IMR-90 (cell line): ENCODE measurements around the gene KRT222. TPM values are rescaled to one million over a fixed set of nuclear protein-coding genes. Genes with fewer than 3 reads are reported as not detected.

Source experiments
- ATAC-seq: fragments of 200-7000 bp; cut with Tn5 transposase; 2 replicates; pipeline ENCODE4 v1.9.1; 2020; ENCODE audit warnings: low read depth, mild to moderate bottlenecking, moderate library complexity
- BruUV-seq: library from RNA; stranded (reverse); fragments of 400-500 nt; replicated peaks from 2 replicates; lab custom pipeline; 2021; lab: Mats Ljungman, UMichigan
- CTCF ChIA-PET: fragments of 300-600 bp; formaldehyde crosslinking; extraction: SDS; loops from one replicate; lab custom pipeline; 2021; ENCODE audit warnings: antibody characterized with exemption; lab: Yijun Ruan, JAX
- POLR2A ChIA-PET: fragments of 300-600 bp; sonication (Branson Sonifier 250); formaldehyde crosslinking; loops from one replicate; lab custom pipeline; 2022; ENCODE audit warnings: antibody characterized with exemption; ENCODE audit not compliant: unreplicated experiment; lab: Charles Lee
- DNase-seq: peaks from one replicate; pipeline ENCODE4 v3.0.0; 2013
- H2AFZ ChIP-seq: replicated peaks from 2 replicates; pipeline ENCODE3; 2013; ENCODE audit warnings: low read length, mild to moderate bottlenecking; ENCODE audit not compliant: poor library complexity
- H2AK5ac ChIP-seq: 2 replicates; pipeline ENCODE4 v1.6.1; 2013; ENCODE audit warnings: low read depth, low read length, inconsistent platforms
- H2AK9ac ChIP-seq: replicated peaks from 2 replicates; pipeline ENCODE3; 2013; ENCODE audit warnings: mild to moderate bottlenecking, low read depth, low read length, moderate library complexity; ENCODE audit not compliant: poor library complexity
- H2BK120ac ChIP-seq: 2 replicates; pipeline ENCODE4 v1.6.1; 2013; ENCODE audit warnings: low read depth, low read length, inconsistent platforms
- H2BK15ac ChIP-seq: 3 replicates; pipeline ENCODE4 v1.6.1; 2013; ENCODE audit warnings: low read depth, low read length, inconsistent platforms
- H2BK20ac ChIP-seq: 2 replicates; pipeline ENCODE4 v1.6.1; 2013; ENCODE audit warnings: low read depth, mild to moderate bottlenecking, inconsistent platforms, low read length, moderate library complexity
- H2BK5ac ChIP-seq: 2 replicates; pipeline ENCODE4 v1.6.1; 2013; ENCODE audit warnings: mild to moderate bottlenecking, low read depth, low read length, inconsistent platforms; ENCODE audit not compliant: poor library complexity, severe bottlenecking
- H3K14ac ChIP-seq: replicated peaks from 2 replicates; pipeline ENCODE4 v1.6.1; 2013; ENCODE audit warnings: low read depth, low read length, inconsistent platforms
- H3K18ac ChIP-seq: 2 replicates; pipeline ENCODE4 v1.6.1; 2013; ENCODE audit warnings: low read depth, low read length, control low read depth
- H3K23ac ChIP-seq: 2 replicates; pipeline ENCODE4 v1.6.1; 2013; ENCODE audit warnings: low read depth, low read length, inconsistent platforms
- H3K27ac ChIP-seq: 2 replicates; pipeline ENCODE4 v1.5.1; 2013; ENCODE audit warnings: mild to moderate bottlenecking, control low read depth, low read length; ENCODE audit not compliant: insufficient read depth
- H3K27me3 ChIP-seq: 2 replicates; pipeline ENCODE4 v1.6.1; 2013; ENCODE audit warnings: low read length; ENCODE audit not compliant: control insufficient read depth, insufficient read depth
- H3K36me3 ChIP-seq: 2 replicates; pipeline ENCODE4 v1.6.1; 2013; ENCODE audit warnings: low read length, mixed read lengths; ENCODE audit not compliant: control insufficient read depth, insufficient read depth
- H3K4ac ChIP-seq: 2 replicates; pipeline ENCODE4 v1.6.1; 2013; ENCODE audit warnings: low read depth, low read length, inconsistent platforms
- H3K4me1 ChIP-seq: 2 replicates; pipeline ENCODE4 v1.6.1; 2013; ENCODE audit warnings: low read length, mixed read lengths; ENCODE audit not compliant: control insufficient read depth, insufficient read depth
- H3K4me2 ChIP-seq: 2 replicates; pipeline ENCODE4 v1.6.1; 2013; ENCODE audit warnings: low read depth, mild to moderate bottlenecking, control low read depth, low read length, moderate library complexity
- H3K4me3 ChIP-seq: 2 replicates; pipeline ENCODE4 v1.5.1; 2013; ENCODE audit warnings: low read depth, mild to moderate bottlenecking, control low read depth, low read length, moderate library complexity; ENCODE audit not compliant: insufficient read depth
- H3K56ac ChIP-seq: 2 replicates; pipeline ENCODE4 v1.6.1; 2013; ENCODE audit warnings: low read length, inconsistent platforms; ENCODE audit not compliant: insufficient read depth; ENCODE audit errors: extremely low read depth
- H3K79me1 ChIP-seq, 2 experiments: 2 replicates each; pipeline ENCODE4 v1.6.1; 2013; ENCODE audit warnings: low read length in 2 of 2, inconsistent platforms in 1 of 2, low read depth in 1 of 2
- H3K9ac ChIP-seq: 2 replicates; pipeline ENCODE4 v1.6.1; 2013; ENCODE audit warnings: low read depth, low read length, control low read depth
- H3K9me1 ChIP-seq: 2 replicates; pipeline ENCODE4 v1.6.1; 2013; ENCODE audit warnings: low read length, inconsistent platforms; ENCODE audit not compliant: insufficient read depth
- H3K9me3 ChIP-seq: 2 replicates; pipeline ENCODE4 v1.6.1; 2013; ENCODE audit warnings: low read length; ENCODE audit not compliant: control insufficient read depth, insufficient read depth
- H4K20me1 ChIP-seq: 2 replicates; pipeline ENCODE4 v1.6.1; 2013; ENCODE audit warnings: low read length, inconsistent platforms; ENCODE audit not compliant: insufficient read depth
- H4K5ac ChIP-seq: 2 replicates; pipeline ENCODE4 v1.6.1; 2013; ENCODE audit warnings: mild to moderate bottlenecking, low read depth, low read length, control low read depth
- H4K8ac ChIP-seq, 2 experiments: 2 replicates each; pipeline ENCODE4 v1.6.1; 2013; ENCODE audit warnings: low read depth in 2 of 2, low read length in 2 of 2, control low read depth in 1 of 2, inconsistent platforms in 1 of 2
- H4K91ac ChIP-seq: 2 replicates; pipeline ENCODE4 v1.6.1; 2013; ENCODE audit warnings: low read depth, low read length, inconsistent platforms; ENCODE audit not compliant: insufficient read depth
- BHLHE40 ChIP-seq: fragments of 150-350 bp; IDR thresholded peaks from 2 replicates; pipeline ENCODE4 v1.6.1; 2016; ENCODE audit warnings: mild to moderate bottlenecking, low read depth, low read length
- CEBPB ChIP-seq: IDR thresholded peaks from 2 replicates; pipeline ENCODE4 v1.6.1; 2012; ENCODE audit warnings: low read depth, low read length, improper control_type of control experiment
- CHD1 ChIP-seq: IDR thresholded peaks from 2 replicates; pipeline ENCODE4 v1.6.1; 2012; ENCODE audit warnings: low read depth, low read length, improper control_type of control experiment
- ELK1 ChIP-seq: fragments of 150-350 bp; IDR thresholded peaks from 2 replicates; pipeline ENCODE4 v1.6.1; 2016; ENCODE audit warnings: low read depth, mild to moderate bottlenecking, low read length, moderate library complexity, borderline replicate concordance
- FOS ChIP-seq: fragments of 150-350 bp; IDR thresholded peaks from 2 replicates; pipeline ENCODE4 v1.6.1; 2016; ENCODE audit warnings: low read depth, low read length
- MAFK ChIP-seq: IDR thresholded peaks from 2 replicates; pipeline ENCODE4 v1.6.1; 2012; ENCODE audit warnings: low read depth, low read length, improper control_type of control experiment
- MAZ ChIP-seq: IDR thresholded peaks from 2 replicates; pipeline ENCODE4 v1.6.1; 2012; ENCODE audit warnings: low read depth, mild to moderate bottlenecking, low read length, improper control_type of control experiment, moderate library complexity, borderline replicate concordance
- MXI1 ChIP-seq: IDR thresholded peaks from 2 replicates; pipeline ENCODE4 v1.6.1; 2012; ENCODE audit warnings: low read depth, mild to moderate bottlenecking, low read length, moderate library complexity, borderline replicate concordance
- NFE2L2 ChIP-seq: fragments of 150-350 bp; IDR thresholded peaks from 2 replicates; pipeline ENCODE4 v1.6.1; 2016; ENCODE audit warnings: low read depth, mild to moderate bottlenecking, low read length
- POLR2A ChIP-seq: IDR thresholded peaks from 2 replicates; pipeline ENCODE4 v1.6.1; 2012; ENCODE audit warnings: mild to moderate bottlenecking, low read depth, low read length
- RAD21 ChIP-seq: IDR thresholded peaks from 2 replicates; pipeline ENCODE4 v1.6.1; 2012; ENCODE audit warnings: low read length, improper control_type of control experiment
- RCOR1 ChIP-seq: IDR thresholded peaks from 2 replicates; pipeline ENCODE4 v1.6.1; 2012; ENCODE audit warnings: mild to moderate bottlenecking, low read length, improper control_type of control experiment; ENCODE audit not compliant: insufficient replicate concordance
- RFX5 ChIP-seq: IDR thresholded peaks from 2 replicates; pipeline ENCODE4 v1.8.0; 2012; ENCODE audit warnings: low read depth, mild to moderate bottlenecking, low read length, moderate library complexity
- SMC3 ChIP-seq: fragments of 150-350 bp; IDR thresholded peaks from 2 replicates; pipeline ENCODE4 v1.6.1; 2016; ENCODE audit warnings: low read depth, mild to moderate bottlenecking, antibody characterized with exemption, low read length, moderate library complexity
- WGBS, 2 experiments: methylation state at CpG; one replicate each; pipeline versions ENCODE4 v1.1.5 to v1.1.7; 2013; ENCODE audit warnings: missing lambda C conversion rate in 2 of 2; ENCODE audit not compliant: insufficient read length in 1 of 2; ENCODE audit errors: extremely low coverage in 2 of 2; 5-methylcytosine and 5-hydroxymethylcytosine counted together
- dilution Hi-C: fragments of 300-500 bp; cut with HindIII; formaldehyde crosslinking; loops from one replicate; pipeline ENCODE4 v1.14.3; 2018; ENCODE audit warnings: low sequenced_read_pairs; ENCODE audit not compliant: unreplicated experiment
- in situ Hi-C: fragments of 300-500 bp; cut with MboI; formaldehyde crosslinking; loops from 3 replicates; pipeline ENCODE4 v1.14.3; 2019; ENCODE audit warnings: low sequenced_read_pairs, inconsistent platforms, mixed read lengths
- intact Hi-C: fragments of 100-400 bp; cut with micrococcal nuclease; formaldehyde crosslinking; loops from 2 replicates; pipeline ENCODE4 v1.10.0; 2022
- polyA plus RNA-seq, 3 experiments: library from polyadenylated mRNA; depleted of rRNA; stranded (reverse); fragments of >200 nt; gene quantifications; 2 replicates each; pipeline ENCODE4 v1.2.3, GENCODE V29; 2012; ENCODE audit warnings: low replicate concordance in 1 of 3
- total RNA-seq: library from RNA; depleted of rRNA; stranded (reverse); fragments of >200 nt; gene quantifications from 2 replicates; pipeline ENCODE4 v1.2.3, GENCODE V29; 2012
- TF ChIP-seq, protein P1 (sequence below): fragments of 150-350 bp; IDR thresholded peaks from 2 replicates; pipeline ENCODE4 v1.6.1; 2017; ENCODE audit warnings: mild to moderate bottlenecking, antibody characterized with exemption, low read length, low read depth
- TF ChIP-seq, protein P2 (sequence below): conservative IDR thresholded peaks from 2 replicates; pipeline ENCODE4 v1.5.1; 2012; ENCODE audit warnings: mild to moderate bottlenecking, low read depth, low read length, improper control_type of control experiment

The KRT222 gene
- total and polyA plus RNA-seq, 2 of the 4 experiments (the other 2 are of a cell fraction): not detected

DNA sequence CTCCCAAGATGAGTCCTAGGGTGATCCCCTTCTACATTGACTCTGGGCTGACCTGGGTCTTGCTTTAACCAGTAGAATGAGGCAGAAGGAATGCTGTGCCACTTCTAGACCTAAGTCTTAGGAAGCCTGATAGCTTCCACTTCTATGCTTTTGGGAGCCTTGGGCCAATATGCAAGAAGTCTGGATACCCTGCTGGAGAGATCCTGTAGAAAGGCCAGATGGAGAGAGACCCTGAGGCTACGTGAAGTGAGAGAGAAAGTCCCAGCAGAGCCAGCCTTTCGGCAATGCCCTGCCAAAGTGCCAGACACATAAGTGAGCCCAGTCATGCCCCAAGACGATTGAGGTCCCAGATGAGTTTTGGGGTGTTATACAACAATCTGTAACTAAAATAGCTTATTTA lies 1.7 kb downstream of the KRT222 start:
- Histone ChIP-seq H3K4me2 (no peak overlapping the region), H2BK20ac (no peak overlapping the region), H3K9ac (no peak overlapping the region), H2AFZ (no peak overlapping the region), H3K4ac (no peak overlapping the region), H3K36me3 (no peaks in the 10 kb centered on the region), H4K8ac (no peak overlapping the region), H3K18ac (no peak overlapping the region), H4K20me1 (no peaks in the 10 kb centered on the region), H3K79me1 (no peaks in the 10 kb centered on the region), H3K56ac (no peak overlapping the region), H2AK9ac (no peak overlapping the region), H2BK15ac (no peak overlapping the region), H2BK5ac (no peak overlapping the region), H2AK5ac (no peak overlapping the region), H3K4me3 (no peak overlapping the region), H3K4me1 (no peaks in the 10 kb centered on the region), H3K9me3 (peaks cover 4% of the 10 kb centered on the region; the same call in 1 of the 2 replicates), H4K91ac (no peak overlapping the region), H3K9me1 (no peaks in the 10 kb centered on the region), H4K5ac (no peak overlapping the region), H3K27ac (no peak overlapping the region), H2BK120ac (no peak overlapping the region), H3K14ac (no peak overlapping the region), H3K27me3 (peaks cover 48% of the 10 kb centered on the region), H3K23ac (no peak overlapping the region)
- no TSS peak for BruUV-seq
- in situ Hi-C loops: no loop called here
- TF ChIP-seq BHLHE40 (no peak), FOS (no peak), MAZ (no peak), RCOR1 (no peak), MAFK (no peak), RAD21 (no peak), MXI1 (no peak), POLR2A (no peak), ELK1 (no peak), SMC3 (no peak), CEBPB (no peak), RFX5 (no peak), CHD1 (no peak), NFE2L2 (no peak)
- TF ChIP-seq, protein P1, sequence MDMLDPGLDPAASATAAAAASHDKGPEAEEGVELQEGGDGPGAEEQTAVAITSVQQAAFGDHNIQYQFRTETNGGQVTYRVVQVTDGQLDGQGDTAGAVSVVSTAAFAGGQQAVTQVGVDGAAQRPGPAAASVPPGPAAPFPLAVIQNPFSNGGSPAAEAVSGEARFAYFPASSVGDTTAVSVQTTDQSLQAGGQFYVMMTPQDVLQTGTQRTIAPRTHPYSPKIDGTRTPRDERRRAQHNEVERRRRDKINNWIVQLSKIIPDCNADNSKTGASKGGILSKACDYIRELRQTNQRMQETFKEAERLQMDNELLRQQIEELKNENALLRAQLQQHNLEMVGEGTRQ: no peak
- TF ChIP-seq, protein P2, sequence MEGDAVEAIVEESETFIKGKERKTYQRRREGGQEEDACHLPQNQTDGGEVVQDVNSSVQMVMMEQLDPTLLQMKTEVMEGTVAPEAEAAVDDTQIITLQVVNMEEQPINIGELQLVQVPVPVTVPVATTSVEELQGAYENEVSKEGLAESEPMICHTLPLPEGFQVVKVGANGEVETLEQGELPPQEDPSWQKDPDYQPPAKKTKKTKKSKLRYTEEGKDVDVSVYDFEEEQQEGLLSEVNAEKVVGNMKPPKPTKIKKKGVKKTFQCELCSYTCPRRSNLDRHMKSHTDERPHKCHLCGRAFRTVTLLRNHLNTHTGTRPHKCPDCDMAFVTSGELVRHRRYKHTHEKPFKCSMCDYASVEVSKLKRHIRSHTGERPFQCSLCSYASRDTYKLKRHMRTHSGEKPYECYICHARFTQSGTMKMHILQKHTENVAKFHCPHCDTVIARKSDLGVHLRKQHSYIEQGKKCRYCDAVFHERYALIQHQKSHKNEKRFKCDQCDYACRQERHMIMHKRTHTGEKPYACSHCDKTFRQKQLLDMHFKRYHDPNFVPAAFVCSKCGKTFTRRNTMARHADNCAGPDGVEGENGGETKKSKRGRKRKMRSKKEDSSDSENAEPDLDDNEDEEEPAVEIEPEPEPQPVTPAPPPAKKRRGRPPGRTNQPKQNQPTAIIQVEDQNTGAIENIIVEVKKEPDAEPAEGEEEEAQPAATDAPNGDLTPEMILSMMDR: no peak
- dilution Hi-C loops: no loop called here
- POLR2A ChIA-PET: no interaction called here
- intact Hi-C loops: no loop called here
- no CpG with 5 or more reads among the region's 3 CpGs for WGBS, 2 experiments
- no peak for DNase-seq
- no peak for ATAC-seq
- CTCF ChIA-PET: no interaction called here
